Occipital lobe (tissue), 2 donors: ENCODE data around the gene CDC42EP3. TPM values are rescaled to one million over a fixed set of nuclear protein-coding genes. Genes with fewer than 3 reads are reported as not detected.

Experiments used
- DNase-seq: peaks from one replicate; lab custom pipeline; 2025; lab: John Stamatoyannopoulos, UW
- total RNA-seq: library from RNA; depleted of rRNA; stranded (reverse); fragments of >200 nt; gene quantifications from one replicate; pipeline ENCODE4 v1.2.3, GENCODE V29; 2014

The CDC42EP3 gene
- total RNA-seq, 1 donor from 2014 or later: 25.3 TPM

- no peak for DNase-seq
These were observed 34.1 kb downstream of the CDC42EP3 start for GRCh38 chr2:37637190-37637860.

GRCh38 chr2:37636381-37637066 is 34.9 kb downstream of the CDC42EP3 start:
- DNase-seq: no peak

GRCh38 chr2:37635504-37636380 is 35.7 kb downstream of the CDC42EP3 start:
- DNase-seq: no peak

- DNase-seq: no peak
These were observed 36.4 kb downstream of the CDC42EP3 start for GRCh38 chr2:37634914-37635503.

- DNase-seq: no peak
These were observed 37.6 kb downstream of the CDC42EP3 start for GRCh38 chr2:37633845-37634244.

GRCh38 chr2:37633234-37633633 is 38.2 kb downstream of the CDC42EP3 start:
- DNase-seq: no peak

GRCh38 chr2:37632310-37632709 is 39.1 kb downstream of the CDC42EP3 start:
- no peak for DNase-seq

- no peak for DNase-seq
These were observed 39.7 kb downstream of the CDC42EP3 start for GRCh38 chr2:37631698-37632097.

- no peak for DNase-seq
These were observed 40.1 kb downstream of the CDC42EP3 start for GRCh38 chr2:37631292-37631691.

GRCh38 chr2:37630776-37631175 is 40.7 kb downstream of the CDC42EP3 start:
- DNase-seq: no peak

GRCh38 chr2:37630301-37630700 is 41.1 kb downstream of the CDC42EP3 start:
- no peak for DNase-seq

- no peak for DNase-seq
These were observed 41.9 kb downstream of the CDC42EP3 start for GRCh38 chr2:37629529-37629928.

GRCh38 chr2:37627710-37628109 is 43.7 kb downstream of the CDC42EP3 start:
- no peak for DNase-seq

GRCh38 chr2:37625796-37626571 is 45.5 kb downstream of the CDC42EP3 start:
- no peak for DNase-seq

- DNase-seq: no peak
These were observed 46.3 kb downstream of the CDC42EP3 start for GRCh38 chr2:37625156-37625555.

GRCh38 chr2:37623971-37624900 is 47.2 kb downstream of the CDC42EP3 start:
- no peak for DNase-seq

GRCh38 chr2:37623406-37623805 is 48.0 kb downstream of the CDC42EP3 start:
- no peak for DNase-seq

- no peak for DNase-seq
These were observed 48.9 kb downstream of the CDC42EP3 start for GRCh38 chr2:37622450-37623100.

GRCh38 chr2:37621199-37621598 is 50.2 kb downstream of the CDC42EP3 start:
- DNase-seq: no peak

GRCh38 chr2:37619959-37620300 is 51.5 kb downstream of the CDC42EP3 start:
- DNase-seq: no peak
